ENCODE data around the gene TAF9.

GRCh38 chr5:69360442-69360841 lies 8.9 kb downstream of the TAF9 start:
- TF ChIP-seq CTCF (IDR thresholded peaks at IDR 0.05) (no peak), POLR2A (IDR thresholded peaks at IDR 0.05) (no peak), POLR2AphosphoS5 (IDR thresholded peaks at IDR 0.05) (no peak)
